K562 treated with DMSO at 1 percent for 48 hours (cell line): Measurements from ENCODE around the gene SOD3. TPM values are rescaled to one million over a fixed set of nuclear protein-coding genes. Genes with fewer than 3 reads are reported as not detected.

Experiments used
- total RNA-seq: library from RNA; unstranded; fragments of 300-600 nt; gene quantifications from 2 replicates; pipeline ENCODE4 v1.2.3, GENCODE V29; 2022; ENCODE audit warnings: low replicate concordance; ENCODE audit errors: extremely low read depth

Gene SOD3
- not detected in 2 replicates for total RNA-seq

GRCh38 chr4:24794916-24795665, at the start of gene SOD3:
TSS of gene SOD3 (plus strand) at chr4:24795573. CDS start at chr4:24799522, 3,949 bp downstream.

Other genes with a start within 250 kb of the SOD3 start
- not detected in 2 replicates for gene DHX15, start 211.0 kb upstream of the SOD3 start, total RNA-seq
- gene CCDC149, start 117.5 kb downstream of the SOD3 start, total RNA-seq, result not detected in 2 replicates
- gene LGI2, start 235.4 kb downstream of the SOD3 start, total RNA-seq, result not detected in 2 replicates